HG03097 (cell line): Measurements from ENCODE around the gene DDX39B.
A peak's percentile ranks its signal among the peaks of the same experiment; 100 is the strongest.

Source experiments
- ATAC-seq: cut with Tn5 transposase; IDR thresholded peaks from one replicate; pipeline ENCODE4 v1.9.1; 2021; ENCODE audit not compliant: unreplicated experiment, low FRiP score

The DDX39B gene

GRCh38 chr6:31575952-31576685, 34.3 kb upstream of the DDX39B start:
- ATAC-seq = no peak

GRCh38 chr6:31575335-31575901, 33.6 kb upstream of the DDX39B start, which contains the start of gene TNF:
TNF (plus strand) TSS chr6:31575565; CDS start chr6:31575742, 177 bp downstream.
- no peak for ATAC-seq

GRCh38 chr6:31574106-31575061, 32.6 kb upstream of the DDX39B start:
- ATAC-seq = no peak

- ATAC-seq = no peak
Measured at GRCh38 chr6:31573239-31574105, 31.7 kb upstream of the DDX39B start.

- peak; percentile 40 for ATAC-seq
Measured at GRCh38 chr6:31572041-31572911, 30.5 kb upstream of the DDX39B start, which contains the start of gene LTA. LTA (plus strand) TSS chr6:31572289; CDS start chr6:31572743, 454 bp downstream.

GRCh38 chr6:31569861-31570536, 28.2 kb upstream of the DDX39B start:
- no peak for ATAC-seq

- ATAC-seq = peak; percentile 67
Measured at GRCh38 chr6:31568537-31568961, 26.7 kb upstream of the DDX39B start.

GRCh38 chr6:31567531-31568370, 25.9 kb upstream of the DDX39B start:
- no peak for ATAC-seq

- no peak for ATAC-seq
Measured at GRCh38 chr6:31560697-31561058, 18.9 kb upstream of the DDX39B start.

- peak; percentile 60 for ATAC-seq
Measured at GRCh38 chr6:31559958-31560696, 18.3 kb upstream of the DDX39B start.

GRCh38 chr6:31559606-31559957, 17.8 kb upstream of the DDX39B start:
- no peak for ATAC-seq

- ATAC-seq = no peak
Measured at GRCh38 chr6:31558631-31559500, 17.1 kb upstream of the DDX39B start.

GRCh38 chr6:31558318-31558625, 16.5 kb upstream of the DDX39B start:
- no peak for ATAC-seq

GRCh38 chr6:31557443-31558317, 15.9 kb upstream of the DDX39B start:
- ATAC-seq = no peak

GRCh38 chr6:31556307-31556706, 14.5 kb upstream of the DDX39B start:
- no peak for ATAC-seq
